A673 (cell line): ENCODE results near the gene ITIH2. TPM values are rescaled to one million over a fixed set of nuclear protein-coding genes. Genes with fewer than 3 reads are reported as not detected.

Experiments
- BruUV-seq: library from RNA; stranded (reverse); fragments of 400-500 nt; replicated peaks from 2 replicates; lab custom pipeline; 2021; lab: Mats Ljungman, UMichigan
- CTCF ChIA-PET: fragments of 300-600 bp; sonication (Branson Sonifier 250); formaldehyde crosslinking; loops from one replicate; lab custom pipeline; 2022; ENCODE audit warnings: antibody characterized with exemption; lab: Charles Lee
- POLR2A ChIA-PET: fragments of 300-600 bp; sonication (Branson Sonifier 250); formaldehyde crosslinking; loops from one replicate; lab custom pipeline; 2022; ENCODE audit warnings: antibody characterized with exemption; ENCODE audit not compliant: low non-redundant PET; lab: Charles Lee
- DNase-seq: peaks from one replicate; pipeline ENCODE4 v3.0.0-alpha.2; 2015; ENCODE audit warnings: low spot score
- H3K27ac ChIP-seq: fragments of 200-600 bp; sonication (generic); 2 replicates; pipeline ENCODE4 v1.5.1; 2016; ENCODE audit warnings: mixed run types, low read depth, mild to moderate bottlenecking, mixed read lengths, antibody characterized with exemption, low read length; ENCODE audit not compliant: poor library complexity, severe bottlenecking
- H3K27me3 ChIP-seq: fragments of 200-600 bp; sonication (generic); replicated peaks from 2 replicates; pipeline ENCODE4 v1.6.1; 2017; ENCODE audit warnings: mixed run types, low read depth, mild to moderate bottlenecking, mixed read lengths, antibody characterized with exemption, low read length; ENCODE audit not compliant: insufficient read depth, poor library complexity
- H3K36me3 ChIP-seq: fragments of 200-600 bp; sonication (generic); 2 replicates; pipeline ENCODE4 v1.6.1; 2016; ENCODE audit warnings: mixed run types, mild to moderate bottlenecking, mixed read lengths, antibody characterized with exemption, low read length; ENCODE audit not compliant: insufficient read depth, poor library complexity, severe bottlenecking
- H3K4me1 ChIP-seq: fragments of 200-600 bp; sonication (generic); 2 replicates; pipeline ENCODE4 v1.6.1; 2017; ENCODE audit warnings: mixed run types, mild to moderate bottlenecking, mixed read lengths, antibody characterized with exemption, low read length; ENCODE audit not compliant: insufficient read depth, poor library complexity, severe bottlenecking
- H3K4me3 ChIP-seq: fragments of 200-600 bp; sonication (generic); 2 replicates; pipeline ENCODE4 v1.5.1; 2016; ENCODE audit warnings: low read depth, mixed run types, mild to moderate bottlenecking, mixed read lengths, low read length; ENCODE audit not compliant: poor library complexity, severe bottlenecking
- H3K9me3 ChIP-seq: fragments of 200-600 bp; sonication (generic); 2 replicates; pipeline ENCODE4 v1.6.1; 2016; ENCODE audit warnings: mixed run types, low read depth, mild to moderate bottlenecking, mixed read lengths, antibody characterized with exemption, low read length; ENCODE audit not compliant: poor library complexity, severe bottlenecking
- CTCF ChIP-seq: fragments of 300-800, 200-600 bp; sonication (generic); conservative IDR thresholded peaks from 2 replicates; pipeline ENCODE4 v1.5.1; 2017; ENCODE audit warnings: low read depth, mild to moderate bottlenecking, antibody characterized with exemption, low read length, moderate library complexity, mixed read lengths
- EZH2 ChIP-seq: fragments of 200-600 bp; sonication (generic); IDR thresholded peaks from 2 replicates; pipeline ENCODE4 v1.6.1; 2017; ENCODE audit warnings: borderline replicate concordance, low read depth, mild to moderate bottlenecking, mixed read lengths, antibody characterized with exemption, low read length; ENCODE audit not compliant: poor library complexity, severe bottlenecking
- intact Hi-C: fragments of 100-400 bp; cut with micrococcal nuclease; formaldehyde crosslinking; loops from one replicate; pipeline ENCODE4 v1.10.0; 2022; ENCODE audit not compliant: unreplicated experiment
- total RNA-seq: library from RNA; stranded (reverse); gene quantifications from 2 replicates; pipeline ENCODE4 v1.2.3, GENCODE V29; 2021

Gene ITIH2
- total RNA-seq, 1 experiment from 2014 or later = not detected

GRCh38 chr10:7707102-7707501 is 4.0 kb downstream of the ITIH2 start:
- peaks cover 29% of the 10 kb centered on the region for H3K27me3 ChIP-seq
- BruUV-seq = no TSS peak
- no peak for TF ChIP-seq CTCF
- TF ChIP-seq EZH2 = no peak
- no peak overlapping the region for H3K27ac ChIP-seq
- ChIA-PET POLR2A (no interaction called here), CTCF (no interaction called here)
- no peak overlapping the region for H3K4me3 ChIP-seq
- no peak for DNase-seq
- no peaks in the 10 kb centered on the region for H3K4me1 ChIP-seq
- no peaks in the 10 kb centered on the region for H3K36me3 ChIP-seq
- no peaks in the 10 kb centered on the region for H3K9me3 ChIP-seq
- intact Hi-C loops = no loop called here

GRCh38 chr10:7707858-7708622 is 4.9 kb downstream of the ITIH2 start:
- Histone ChIP-seq H3K36me3 (no peaks in the 10 kb centered on the region), H3K4me3 (no peak overlapping the region), H3K27ac (no peak overlapping the region), H3K9me3 (no peaks in the 10 kb centered on the region), H3K4me1 (no peaks in the 10 kb centered on the region), H3K27me3 (peaks cover 25% of the 10 kb centered on the region)
- intact Hi-C loops = no loop called here
- POLR2A ChIA-PET = no interaction called here
- CTCF ChIA-PET = no interaction called here
- TF ChIP-seq CTCF (no peak), EZH2 (no peak)
- BruUV-seq = no TSS peak
- no peak for DNase-seq

- Histone ChIP-seq H3K27ac (no peak overlapping the region), H3K36me3 (no peaks in the 10 kb centered on the region), H3K9me3 (no peaks in the 10 kb centered on the region), H3K4me1 (no peaks in the 10 kb centered on the region), H3K4me3 (no peak overlapping the region), H3K27me3 (peaks cover 21% of the 10 kb centered on the region)
- CTCF ChIA-PET = no interaction called here
- intact Hi-C loops = no loop called here
- POLR2A ChIA-PET = no interaction called here
- BruUV-seq = no TSS peak
- no peak for TF ChIP-seq EZH2
- TF ChIP-seq CTCF = no peak
- DNase-seq = no peak
Observed at GRCh38 chr10:7708832-7709231, 5.7 kb downstream of the ITIH2 start.
